Endodermal cell (in vitro differentiated cells): ENCODE data around the gene FGD3. TPM values are rescaled to one million over a fixed set of nuclear protein-coding genes. Genes with fewer than 3 reads are reported as not detected.

Experiments used
- DNase-seq: peaks from one replicate; pipeline ENCODE4 v3.0.0-alpha.2; 2017
- H3K27ac ChIP-seq: 2 replicates; pipeline ENCODE4 v1.5.1; 2013; ENCODE audit warnings: mild to moderate bottlenecking, low read depth, low read length, moderate library complexity
- H3K27me3 ChIP-seq: 2 replicates; pipeline ENCODE4 v1.6.1; 2013; ENCODE audit warnings: mild to moderate bottlenecking, low read length, moderate library complexity; ENCODE audit not compliant: insufficient read depth, control insufficient read depth, poor library complexity, severe bottlenecking
- H3K36me3 ChIP-seq: 2 replicates; pipeline ENCODE4 v1.7.0; 2013; ENCODE audit warnings: mild to moderate bottlenecking, low read length, moderate library complexity; ENCODE audit not compliant: control insufficient read depth, insufficient read depth
- H3K4me1 ChIP-seq: one replicate; pipeline ENCODE4 v1.7.0; 2013; ENCODE audit warnings: low read length; ENCODE audit not compliant: control insufficient read depth, insufficient read depth
- H3K4me3 ChIP-seq: 2 replicates; pipeline ENCODE4 v1.5.1; 2013; ENCODE audit warnings: mild to moderate bottlenecking, low read length, moderate library complexity
- H3K9ac ChIP-seq: 2 replicates; pipeline ENCODE4 v1.6.1; 2013; ENCODE audit warnings: mild to moderate bottlenecking, low read length, moderate library complexity; ENCODE audit not compliant: poor library complexity, severe bottlenecking; ENCODE audit errors: extremely low read depth
- H3K9me3 ChIP-seq: 2 replicates; pipeline ENCODE4 v1.6.1; 2013; ENCODE audit warnings: mild to moderate bottlenecking, low read length, moderate library complexity; ENCODE audit not compliant: control insufficient read depth
- H3K27ac Mint-ChIP-seq: 2 replicates; pipeline ENCODE4 v1.8.0; 2020; ENCODE audit warnings: mixed read lengths
- H3K27me3 Mint-ChIP-seq: 2 replicates; pipeline ENCODE4 v1.8.0; 2021; ENCODE audit warnings: mild to moderate bottlenecking, mixed read lengths; ENCODE audit not compliant: insufficient read depth
- H3K36me3 Mint-ChIP-seq: 2 replicates; pipeline ENCODE4 v1.8.0; 2020; ENCODE audit warnings: low read depth, mixed read lengths
- H3K4me1 Mint-ChIP-seq: 2 replicates; pipeline ENCODE4 v1.8.0; 2020; ENCODE audit warnings: mixed read lengths
- H3K4me3 Mint-ChIP-seq: 2 replicates; pipeline ENCODE4 v1.8.0; 2020; ENCODE audit warnings: mild to moderate bottlenecking, moderate library complexity, mixed read lengths
- H3K9me3 Mint-ChIP-seq: 2 replicates; pipeline ENCODE4 v1.8.0; 2020; ENCODE audit warnings: mild to moderate bottlenecking, mixed read lengths
- CTCF ChIP-seq: fragments of 200-600 bp; sonication (generic); conservative IDR thresholded peaks from 2 replicates; pipeline ENCODE4 v1.5.0; 2021; ENCODE audit warnings: antibody characterized with exemption, mild to moderate bottlenecking
- WGBS, 2 experiments: methylation state at CpG; one replicate each; pipeline versions ENCODE4 v1.1.5 to v1.1.7; 2013; ENCODE audit warnings: missing lambda C conversion rate in 2 of 2, mixed read lengths in 1 of 2; ENCODE audit not compliant: insufficient coverage in 1 of 2, insufficient read length in 1 of 2; 5-methylcytosine and 5-hydroxymethylcytosine counted together
- total RNA-seq, 2 donors: library from RNA; stranded (reverse); fragmentation: NEBNext Ultra II Directional in 1 of 2; extraction: Animal tissue kit (Norgen Biotek cat#: 25700) in 1 of 2; gene quantifications; 2 replicates in 1 of 2; 3 replicates in 1 of 2; pipeline ENCODE4 v1.2.1, GENCODE V29; 2021

The FGD3 gene
- total RNA-seq, 2 donors from 2014 or later: 1.4 to 1.9 TPM

- no peaks in the 10 kb centered on the region for H3K36me3 ChIP-seq
- no peak for TF ChIP-seq CTCF
- no peaks in the 10 kb centered on the region for H3K4me1 ChIP-seq
- no peaks in the 10 kb centered on the region for H3K27me3 ChIP-seq
- H3K9ac ChIP-seq: no peak overlapping the region
- no peak overlapping the region for H3K27ac ChIP-seq
- Mint-ChIP-seq H3K4me1 (no peaks in the 10 kb centered on the region), H3K27ac (no peak overlapping the region), H3K36me3 (no peaks in the 10 kb centered on the region), H3K4me3 (no peak overlapping the region), H3K27me3 (peaks cover 9% of the 10 kb centered on the region), H3K9me3 (no peaks in the 10 kb centered on the region)
- DNase-seq: no peak
- 83 to 100% methylated on average over 1 of the region's 1 CpG for WGBS, 2 experiments
- H3K9me3 ChIP-seq: no peaks in the 10 kb centered on the region
- H3K4me3 ChIP-seq: no peak overlapping the region
These were observed 13.0 kb upstream of the FGD3 start for GRCh38 chr9:92934321-92934720.

DNA sequence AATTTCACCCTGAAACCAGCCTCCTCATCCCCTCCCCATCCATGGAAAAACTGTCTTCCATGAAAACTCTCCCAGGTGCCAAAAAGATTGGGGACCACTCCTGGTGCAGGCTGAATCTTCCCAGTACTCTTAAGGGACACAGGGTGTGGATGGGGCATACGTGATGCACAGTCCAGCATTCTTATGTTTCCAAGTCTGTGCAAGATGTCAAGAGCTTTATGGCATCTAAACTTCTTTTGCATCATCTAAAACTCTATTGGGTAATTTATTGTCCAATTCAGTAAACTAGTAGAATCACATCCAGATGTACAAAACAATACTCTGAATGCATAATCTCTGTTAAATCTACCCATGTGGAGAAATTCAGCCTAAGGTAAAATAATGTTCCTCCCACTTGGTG lies 9.3 kb upstream of the FGD3 start:
- Histone ChIP-seq H3K27me3 (no peaks in the 10 kb centered on the region), H3K4me3 (no peak overlapping the region), H3K4me1 (no peaks in the 10 kb centered on the region), H3K27ac (no peak overlapping the region), H3K9me3 (no peaks in the 10 kb centered on the region), H3K9ac (no peak overlapping the region), H3K36me3 (no peaks in the 10 kb centered on the region)
- TF ChIP-seq CTCF: no peak
- no peak overlapping the region for H3K27ac Mint-ChIP-seq
- no peak for DNase-seq
- no peak overlapping the region for H3K4me3 Mint-ChIP-seq
- peaks cover 9% of the 10 kb centered on the region for H3K27me3 Mint-ChIP-seq
- H3K9me3 Mint-ChIP-seq: no peaks in the 10 kb centered on the region
- 60 to 93% methylated on average over 1 of the region's 1 CpG for WGBS, 2 experiments
- H3K36me3 Mint-ChIP-seq: no peaks in the 10 kb centered on the region
- H3K4me1 Mint-ChIP-seq: no peaks in the 10 kb centered on the region

DNA sequence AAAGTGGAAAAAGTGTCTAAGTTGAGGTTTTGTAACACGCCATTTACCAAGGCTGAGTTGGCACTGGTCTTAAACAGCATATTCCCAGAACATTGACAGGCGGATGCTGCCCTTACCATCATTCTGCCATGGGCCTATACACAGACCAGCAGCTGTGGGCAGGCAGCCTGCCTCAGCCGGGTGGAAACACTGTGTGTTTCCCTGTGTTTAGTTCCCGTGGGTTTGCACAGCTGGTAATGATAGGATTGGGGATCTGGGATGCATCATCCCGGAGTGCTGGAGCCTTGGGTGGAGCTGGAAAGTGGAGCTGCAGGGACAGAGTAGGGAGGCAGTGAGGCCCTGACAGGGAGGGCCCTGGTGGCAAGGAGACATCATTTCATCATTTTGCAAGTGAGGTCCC lies 5.5 kb upstream of the FGD3 start:
- peaks cover 18% of the 10 kb centered on the region for H3K9me3 ChIP-seq
- no peaks in the 10 kb centered on the region for H3K4me1 ChIP-seq
- Mint-ChIP-seq H3K4me3 (no peak overlapping the region), H3K27ac (no peak overlapping the region), H3K27me3 (peaks cover 14% of the 10 kb centered on the region), H3K4me1 (no peaks in the 10 kb centered on the region), H3K9me3 (peaks cover 21% of the 10 kb centered on the region), H3K36me3 (peaks cover 6% of the 10 kb centered on the region)
- H3K9ac ChIP-seq: no peak overlapping the region
- no peak overlapping the region for H3K4me3 ChIP-seq
- H3K27me3 ChIP-seq: no peaks in the 10 kb centered on the region
- H3K27ac ChIP-seq: no peak overlapping the region
- WGBS, 2 experiments: 68 to 81% methylated on average over 4 to 5 of the region's 5 CpGs
- H3K36me3 ChIP-seq: no peaks in the 10 kb centered on the region
- no peak for DNase-seq
- TF ChIP-seq CTCF: no peak
